Heart right ventricle (tissue), 16 donors: ENCODE measurements around the gene HOXD8. TPM values are rescaled to one million over a fixed set of nuclear protein-coding genes. Genes with fewer than 3 reads are reported as not detected.

Experiments used
- ATAC-seq, 8 donors: fragments of 200-7000 bp; cut with Tn5 transposase; one replicate each; pipeline ENCODE4 v1.9.1; 2020; ENCODE audit warnings: mild to moderate bottlenecking in 8 of 8, moderate library complexity in 8 of 8, moderate number of reproducible peaks in 1 of 8
- DNase-seq, 2 donors: peaks; one replicate each; pipeline ENCODE4 v3.0.0-alpha.2; 2020
- H3K27ac ChIP-seq, 10 donors: fragments of 200-600 bp; sonication (generic) in 2 of 10; one replicate each; pipeline versions ENCODE4 v1.5.0 to v1.8.0; 2020 to 2022; ENCODE audit warnings: mild to moderate bottlenecking in 3 of 10
- H3K27me3 ChIP-seq, 7 donors: fragments of 200-600 bp; one replicate each; pipeline ENCODE4 v1.8.0; 2021 to 2022; ENCODE audit warnings: mild to moderate bottlenecking in 2 of 7
- H3K36me3 ChIP-seq, 9 donors: fragments of 200-600 bp; sonication (generic) in 1 of 9; one replicate each; pipeline versions ENCODE4 v1.5.0 to v1.8.0; 2020 to 2022; ENCODE audit warnings: mild to moderate bottlenecking in 2 of 9
- H3K4me1 ChIP-seq, 9 donors: fragments of 200-600 bp; sonication (generic) in 1 of 9; one replicate each; pipeline versions ENCODE4 v1.5.0 to v1.8.0; 2020 to 2022; ENCODE audit warnings: mild to moderate bottlenecking in 4 of 9
- H3K4me3 ChIP-seq, 10 donors: fragments of 200-600 bp; sonication (generic) in 2 of 10; one replicate each; pipeline versions ENCODE4 v1.5.0 to v1.8.0; 2020 to 2022; ENCODE audit warnings: mild to moderate bottlenecking in 7 of 10, moderate library complexity in 2 of 10
- H3K9me3 ChIP-seq, 11 donors: fragments of 200-600 bp in 10 of 11; sonication (generic) in 2 of 11; one replicate each; pipeline versions ENCODE4 v1.5.0 to v1.8.0; 2013 to 2022; ENCODE audit warnings: mild to moderate bottlenecking in 2 of 11, control low read depth in 1 of 11, moderate library complexity in 1 of 11
- WGBS, 2 donors: extraction: QIAGEN DNeasy Blood & Tissue Kit; methylation state at CpG; one replicate each; pipeline ENCODE4 v1.1.7; 2013; ENCODE audit warnings: inconsistent platforms in 1 of 2; 5-methylcytosine and 5-hydroxymethylcytosine counted together
- intact Hi-C, 10 donors: fragments of 100-400 bp; cut with DNase I; formaldehyde crosslinking; loops; one replicate each; pipeline versions ENCODE4 v1.11.1 to v1.14.2; 2022
- polyA plus RNA-seq, 2 donors: library from polyadenylated mRNA; stranded (reverse); fragments of 200-250 nt; gene quantifications; one replicate each; pipeline ENCODE4 v1.2.3, GENCODE V29; 2013
- total RNA-seq, 10 donors: library from RNA; stranded (reverse); fragmentation: NEBNext Ultra II Directional in 3 of 10; extraction: Animal tissue kit (Norgen Biotek cat#: 25700) in 3 of 10; gene quantifications; one replicate each; pipeline versions ENCODE4 v1.2.1 to v1.2.4, GENCODE V29; 2021 to 2023
- TF ChIP-seq, protein P1 (sequence below), 9 donors: fragments of 200-600 bp; sonication (generic) in 2 of 9; IDR thresholded peaks; one replicate each; pipeline versions ENCODE4 v1.5.0 to v1.8.0; 2021 to 2022; ENCODE audit warnings: antibody characterized with exemption in 9 of 9, mild to moderate bottlenecking in 5 of 9, moderate library complexity in 1 of 9
- donor health status: Arrhythmogenic right ventricular cardiomyopathy.
- donor health status: ischemic (EF 13 %, LVEDD 7.1; RV severe dilation, severe dysfunction).
- donor health status: healthy with polysubstance abuse.
- donor health status: DM: no; HTN: yes; CAD: no.
- donor health status: DM: no; HTN: no; CAD: no.
- donor health status: ischemic (EF 25% LVEDD 6.9; RV normal size, moderate dysfunction).
- donor health status: ischemic (EF 25% LVEDD 5.7; RV mildly dilated, moderate dysfunction).
- donor health status: healthy.
- donor health status: DM: yes; HTN: yes; CAD: no.
- donor health status: Ischemic cardiomyopathy.
- donor health status: ischemic (EF 35%, LVEDD 5.7; RV mildly dilated, moderate dysfunction).
- donor health status: nonischemic (EF 11% LVEDD 7.7; RV severe dilation, severe dysfunction).
- donor health status: DM: yes; HTN: yes; CAD: no.
- donor health status: PGD.
- donor health status: ischemic (EF 29% LVEDD 5.4; RV normal size, mild dysfunction).
- donor health status: nonischemic (EF 23%, LVEDD 6.1; RV moderate dilation, normal function).

Gene HOXD8
- total and polyA plus RNA-seq, 12 donors: 0.26 to 1.5 (median 0.42) TPM; not detected in 2

DNA sequence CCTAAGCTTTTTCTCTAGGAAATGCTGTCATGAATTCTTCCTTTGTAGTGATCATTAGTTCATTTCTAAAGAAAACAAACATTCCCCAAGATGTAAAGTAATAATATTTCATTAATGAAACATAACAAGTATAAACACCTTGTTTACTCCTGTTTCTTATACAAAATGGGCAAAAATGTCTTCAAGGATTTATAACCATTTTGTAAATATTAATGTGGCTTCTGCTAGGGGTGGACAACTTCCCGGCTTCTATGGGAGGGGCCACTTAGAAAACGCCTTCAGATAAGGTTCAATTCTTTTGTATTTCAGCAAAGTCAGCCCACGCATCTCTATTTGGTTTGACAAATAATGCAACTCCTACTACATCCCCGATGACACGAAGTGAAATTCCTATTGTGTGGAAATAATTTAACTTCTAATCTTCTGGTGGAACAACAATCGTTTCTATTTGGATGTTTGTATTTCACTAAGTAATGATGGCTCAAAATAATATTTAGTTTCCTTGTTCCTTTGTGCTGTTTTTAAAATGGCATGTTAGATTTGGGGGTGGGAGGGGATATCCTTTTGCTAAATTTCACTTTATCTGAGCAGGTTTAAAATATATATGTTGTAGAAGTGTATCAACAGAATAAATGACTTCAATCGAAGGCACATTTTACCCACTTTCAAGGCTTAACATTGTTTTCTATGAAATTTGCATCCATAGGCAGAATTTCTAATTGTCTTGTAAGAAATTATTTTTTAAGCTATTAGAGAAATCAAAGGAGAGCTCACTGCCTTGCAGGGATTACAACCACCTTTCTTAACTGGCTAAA is 44.3 kb downstream of the HOXD8 start:
- peak overlapping the region in 1 of 10 donors; percentile 15 for H3K27ac ChIP-seq
- H3K9me3 ChIP-seq: no peaks in the 10 kb centered on the region
- no peak for ATAC-seq
- TF ChIP-seq, protein P1, sequence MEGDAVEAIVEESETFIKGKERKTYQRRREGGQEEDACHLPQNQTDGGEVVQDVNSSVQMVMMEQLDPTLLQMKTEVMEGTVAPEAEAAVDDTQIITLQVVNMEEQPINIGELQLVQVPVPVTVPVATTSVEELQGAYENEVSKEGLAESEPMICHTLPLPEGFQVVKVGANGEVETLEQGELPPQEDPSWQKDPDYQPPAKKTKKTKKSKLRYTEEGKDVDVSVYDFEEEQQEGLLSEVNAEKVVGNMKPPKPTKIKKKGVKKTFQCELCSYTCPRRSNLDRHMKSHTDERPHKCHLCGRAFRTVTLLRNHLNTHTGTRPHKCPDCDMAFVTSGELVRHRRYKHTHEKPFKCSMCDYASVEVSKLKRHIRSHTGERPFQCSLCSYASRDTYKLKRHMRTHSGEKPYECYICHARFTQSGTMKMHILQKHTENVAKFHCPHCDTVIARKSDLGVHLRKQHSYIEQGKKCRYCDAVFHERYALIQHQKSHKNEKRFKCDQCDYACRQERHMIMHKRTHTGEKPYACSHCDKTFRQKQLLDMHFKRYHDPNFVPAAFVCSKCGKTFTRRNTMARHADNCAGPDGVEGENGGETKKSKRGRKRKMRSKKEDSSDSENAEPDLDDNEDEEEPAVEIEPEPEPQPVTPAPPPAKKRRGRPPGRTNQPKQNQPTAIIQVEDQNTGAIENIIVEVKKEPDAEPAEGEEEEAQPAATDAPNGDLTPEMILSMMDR (IDR thresholded peaks at IDR 0.05): no peak
- intact Hi-C loops: no loop called here
- WGBS, 2 donors: 23 to 31% methylated on average over 7 of the region's 7 CpGs
- H3K36me3 ChIP-seq: no peaks in the 10 kb centered on the region
- H3K4me1 ChIP-seq: peaks cover under 1 to 34% (median 10%) of the 10 kb centered on the region in 9 donors
- no peak overlapping the region for H3K4me3 ChIP-seq
- no peak for DNase-seq
- H3K27me3 ChIP-seq: peaks cover 37 to 100% (median 100%) of the 10 kb centered on the region in 7 donors

DNA sequence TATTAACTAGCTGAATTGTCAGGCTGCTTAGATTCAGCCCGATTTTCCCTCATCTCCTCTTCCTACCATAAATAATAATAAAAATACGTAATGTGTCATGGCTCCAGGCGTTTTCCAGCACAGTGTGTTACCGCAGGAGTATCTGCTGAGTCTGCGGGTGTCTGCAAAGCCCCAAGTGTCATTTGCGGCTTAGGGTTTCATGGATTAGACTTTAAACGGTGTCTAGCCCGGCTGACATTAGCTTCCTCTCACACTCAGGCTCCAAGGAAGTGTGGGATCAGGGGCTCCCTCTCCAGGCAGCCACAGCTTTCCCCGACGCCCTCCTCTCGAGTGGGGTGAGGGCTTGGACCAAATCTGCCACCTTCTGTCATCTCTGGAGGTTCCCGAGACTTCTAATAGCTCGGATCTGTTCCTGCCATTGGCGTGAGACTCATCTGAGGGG is 44.9 kb downstream of the HOXD8 start:
- no peak for ATAC-seq
- no peaks in the 10 kb centered on the region for H3K36me3 ChIP-seq
- intact Hi-C loops: no loop called here
- 12 to 22% methylated on average over 14 of the region's 14 CpGs for WGBS, 2 donors
- no peaks in the 10 kb centered on the region for H3K9me3 ChIP-seq
- no peak for DNase-seq
- TF ChIP-seq, protein P1 (IDR thresholded peaks at IDR 0.05): no peak
- H3K27ac ChIP-seq: peak overlapping the region in 2 of 10 donors; percentile 15 to 36
- peaks cover 37 to 100% (median 100%) of the 10 kb centered on the region in 7 donors for H3K27me3 ChIP-seq
- peaks cover 3 to 35% (median 10%) of the 10 kb centered on the region in 9 donors for H3K4me1 ChIP-seq
- peak overlapping the region in 1 of 10 donors; percentile 17 for H3K4me3 ChIP-seq

DNA sequence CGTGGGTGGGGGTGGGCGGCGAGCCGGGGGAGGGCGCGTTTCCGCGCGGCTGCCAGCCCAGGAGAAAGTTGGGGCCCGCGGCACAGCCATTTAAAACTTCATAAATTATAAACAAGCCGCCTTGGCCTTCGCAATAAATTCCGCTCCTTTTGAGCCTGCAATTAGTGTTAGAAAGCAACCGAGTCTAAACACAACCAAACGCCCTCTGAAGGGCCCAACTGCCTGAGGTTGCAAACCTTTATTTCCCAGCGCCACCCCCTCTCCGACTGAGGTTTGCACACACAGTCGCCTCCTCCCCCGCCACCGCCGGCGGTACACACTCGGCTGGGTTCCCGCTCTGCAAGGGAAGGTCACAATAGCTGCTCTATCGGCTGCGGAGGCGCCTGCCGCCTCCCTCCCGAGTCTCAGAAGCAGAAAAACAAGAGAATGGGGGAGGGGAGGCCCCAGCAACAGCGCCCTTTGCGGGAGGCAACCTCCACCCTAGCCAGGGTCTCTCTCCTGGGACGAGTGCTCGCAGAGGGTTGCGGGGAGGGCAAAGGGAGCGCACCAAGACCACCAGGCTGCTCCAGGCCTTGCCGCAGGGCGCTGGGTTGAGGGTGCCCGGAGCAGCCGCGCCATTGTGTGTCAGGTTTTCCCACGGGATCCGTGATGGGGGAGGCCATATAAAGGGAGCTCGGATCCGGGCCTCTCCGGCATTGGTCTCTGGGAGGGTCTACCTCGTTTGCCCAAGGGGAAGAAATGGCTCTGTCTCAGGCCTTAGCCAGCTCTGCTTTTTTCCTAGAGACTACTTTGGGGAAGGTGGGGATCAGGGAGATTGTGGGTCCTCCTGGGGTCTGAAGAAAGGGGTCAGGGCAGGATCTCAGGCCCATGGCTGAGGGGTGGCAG is 45.6 kb downstream of the HOXD8 start:
- Histone ChIP-seq H3K4me3 (peak overlapping the region in 1 of 10 donors; percentile 17), H3K4me1 (peaks cover 3 to 35% (median 10%) of the 10 kb centered on the region in 9 donors), H3K9me3 (no peaks in the 10 kb centered on the region), H3K27me3 (peaks cover 37 to 100% (median 100%) of the 10 kb centered on the region in 7 donors), H3K27ac (peak overlapping the region in 2 of 10 donors; percentile 15 to 36), H3K36me3 (no peaks in the 10 kb centered on the region)
- WGBS, 2 donors: 23 to 30% methylated on average over 47 of the region's 47 CpGs
- ATAC-seq (peak in 1 of 8 donors; percentile 5), DNase-seq (no peak)
- intact Hi-C loops: no loop called here
- TF ChIP-seq, protein P1 (IDR thresholded peaks at IDR 0.05): no peak
